ENCODE measurements around the gene RASSF6.

DNA sequence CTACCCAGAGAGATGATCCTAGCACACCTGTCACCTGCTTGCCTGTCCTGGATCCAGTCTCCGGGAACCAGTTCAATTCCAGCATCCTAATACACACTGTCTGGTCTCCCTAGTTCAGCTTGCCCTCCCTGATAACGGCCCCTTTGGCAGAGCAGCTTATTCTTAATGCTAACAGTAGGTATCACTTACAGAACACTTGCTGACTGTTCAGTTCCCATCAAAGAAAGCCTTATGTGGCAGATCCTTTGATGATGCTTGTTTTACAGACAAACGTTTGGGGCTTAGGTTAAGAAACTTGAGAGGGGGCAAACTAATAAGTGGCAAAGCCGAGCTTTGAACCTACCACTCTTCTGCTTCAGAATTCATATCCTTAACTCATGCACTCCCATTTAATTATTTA is 890 bp downstream of the RASSF6 start:
- TF ChIP-seq, protein P1, sequence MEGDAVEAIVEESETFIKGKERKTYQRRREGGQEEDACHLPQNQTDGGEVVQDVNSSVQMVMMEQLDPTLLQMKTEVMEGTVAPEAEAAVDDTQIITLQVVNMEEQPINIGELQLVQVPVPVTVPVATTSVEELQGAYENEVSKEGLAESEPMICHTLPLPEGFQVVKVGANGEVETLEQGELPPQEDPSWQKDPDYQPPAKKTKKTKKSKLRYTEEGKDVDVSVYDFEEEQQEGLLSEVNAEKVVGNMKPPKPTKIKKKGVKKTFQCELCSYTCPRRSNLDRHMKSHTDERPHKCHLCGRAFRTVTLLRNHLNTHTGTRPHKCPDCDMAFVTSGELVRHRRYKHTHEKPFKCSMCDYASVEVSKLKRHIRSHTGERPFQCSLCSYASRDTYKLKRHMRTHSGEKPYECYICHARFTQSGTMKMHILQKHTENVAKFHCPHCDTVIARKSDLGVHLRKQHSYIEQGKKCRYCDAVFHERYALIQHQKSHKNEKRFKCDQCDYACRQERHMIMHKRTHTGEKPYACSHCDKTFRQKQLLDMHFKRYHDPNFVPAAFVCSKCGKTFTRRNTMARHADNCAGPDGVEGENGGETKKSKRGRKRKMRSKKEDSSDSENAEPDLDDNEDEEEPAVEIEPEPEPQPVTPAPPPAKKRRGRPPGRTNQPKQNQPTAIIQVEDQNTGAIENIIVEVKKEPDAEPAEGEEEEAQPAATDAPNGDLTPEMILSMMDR (IDR thresholded peaks at IDR 0.05; ENCODE audit: poor library complexity, severe bottlenecking): no peak
- no peak for TF ChIP-seq EZH2 (IDR thresholded peaks at IDR 0.05; ENCODE audit: borderline replicate concordance, insufficient read depth, low read length, poor library complexity, severe bottlenecking)
